Measurements from ENCODE around the gene EHMT1.
"Not testable (repeated sequence)": the region's sequence is repeated elsewhere in the genome, so short reads cannot be mapped to it uniquely, and the experiment has no call there.

Gene EHMT1

DNA sequence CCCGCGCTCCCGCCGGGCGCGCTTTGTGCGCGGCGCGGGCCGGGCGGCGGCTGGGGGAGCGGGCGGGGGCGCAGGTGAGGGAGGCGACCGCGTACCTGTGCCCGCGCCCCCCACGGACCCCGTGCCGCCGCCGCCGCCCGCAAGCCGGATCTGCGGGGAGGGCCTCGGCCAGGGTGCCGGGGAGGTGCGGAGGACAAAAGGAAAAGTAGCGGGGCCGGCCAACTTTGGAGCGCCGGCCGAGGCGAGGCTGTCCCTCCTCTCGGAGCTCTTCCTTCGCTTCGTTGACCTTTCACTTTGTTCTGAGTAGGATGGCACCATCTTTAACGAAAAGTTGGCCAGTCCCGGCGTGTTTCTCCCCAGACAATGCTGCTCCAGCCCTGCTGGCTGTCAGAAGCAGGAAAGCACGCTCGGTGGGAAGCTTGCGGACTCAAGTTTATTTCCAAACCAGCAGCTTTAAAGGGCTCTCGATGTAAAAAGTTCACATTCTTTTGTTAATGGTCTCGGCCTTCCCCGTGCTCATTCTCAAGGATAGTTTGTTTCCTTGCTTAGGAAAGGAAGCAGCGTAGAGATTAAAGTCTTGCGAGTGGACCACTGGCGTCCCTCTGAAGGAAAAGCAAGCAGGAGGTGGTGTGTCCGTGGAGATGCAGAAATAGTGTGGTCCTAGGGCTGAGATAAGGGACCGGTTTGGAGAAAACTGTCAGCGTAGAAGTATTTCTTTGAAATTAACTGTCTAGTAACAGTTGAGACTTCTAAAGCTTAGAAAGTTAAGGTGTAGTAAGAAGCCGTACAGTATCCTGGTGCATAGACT is 639 bp downstream of the EHMT1 start:
- DNase-seq = peak; percentile 19

DNA sequence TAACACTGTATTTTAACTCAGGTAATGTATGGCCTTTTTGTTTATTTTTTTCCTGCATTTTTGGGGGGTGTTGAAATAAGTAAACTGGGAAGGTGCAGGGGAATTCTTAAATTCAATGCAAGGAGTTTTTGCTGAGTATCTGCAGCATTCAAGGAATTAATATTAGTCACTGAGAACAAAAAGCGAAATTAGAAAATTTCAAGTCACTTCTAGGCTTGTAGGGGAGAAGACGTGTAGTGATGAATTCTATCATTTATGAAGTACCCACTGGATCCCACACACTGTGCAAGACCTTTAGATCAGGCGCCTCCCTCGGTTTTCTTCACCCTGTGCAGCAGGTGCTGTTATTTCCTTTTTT is 1.2 kb downstream of the EHMT1 start:
- no peak for DNase-seq

DNA sequence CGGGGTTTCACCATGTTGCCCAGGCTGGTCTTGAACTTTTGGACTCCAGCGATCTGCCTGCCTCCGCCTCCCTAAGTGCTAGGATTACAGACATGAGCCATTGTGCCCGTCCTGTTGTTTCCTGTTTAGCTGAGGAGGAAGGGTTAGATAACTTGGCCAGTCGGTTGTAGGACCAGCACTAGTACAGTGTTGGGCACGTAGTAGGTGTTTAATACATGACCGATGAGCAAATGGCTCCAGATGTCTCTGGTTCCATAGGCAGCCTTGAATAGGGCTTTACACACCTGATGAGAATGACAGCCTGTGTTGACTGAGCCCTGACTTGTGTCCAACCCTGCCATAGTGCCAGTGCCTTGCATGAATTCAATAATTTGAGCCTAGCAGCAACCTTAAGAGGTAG is 1.8 kb downstream of the EHMT1 start:
- DNase-seq = no peak

DNA sequence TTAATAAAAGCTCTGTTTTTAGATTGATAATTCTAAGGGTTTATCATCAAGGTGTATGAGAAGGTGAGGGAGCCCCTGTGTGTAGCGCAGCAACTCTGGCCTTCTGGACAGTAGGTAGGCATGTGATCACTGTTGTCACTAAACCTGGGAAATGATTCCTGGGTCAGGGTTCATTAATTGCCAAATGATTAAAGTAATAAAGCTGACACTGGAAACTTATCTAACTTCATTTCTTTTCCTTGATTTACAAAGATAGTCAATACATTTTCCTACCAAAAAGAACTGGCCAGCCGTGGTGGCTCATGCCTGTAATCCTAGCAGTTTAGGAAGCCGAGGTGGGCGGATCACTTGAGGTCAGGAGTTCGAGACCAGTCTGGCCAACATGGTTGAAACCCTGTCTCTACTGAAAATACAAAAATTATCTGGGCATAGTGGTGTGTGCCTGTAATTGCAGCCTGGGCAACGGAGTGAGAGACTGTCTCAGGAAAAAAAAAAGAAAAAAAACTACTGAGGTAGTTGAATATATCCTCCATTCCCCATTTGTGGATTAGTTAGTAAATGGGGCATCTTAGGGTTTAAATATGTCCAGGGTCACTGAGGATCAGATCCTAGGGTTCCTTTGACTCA is 2.4 kb downstream of the EHMT1 start:
- DNase-seq = no peak

DNA sequence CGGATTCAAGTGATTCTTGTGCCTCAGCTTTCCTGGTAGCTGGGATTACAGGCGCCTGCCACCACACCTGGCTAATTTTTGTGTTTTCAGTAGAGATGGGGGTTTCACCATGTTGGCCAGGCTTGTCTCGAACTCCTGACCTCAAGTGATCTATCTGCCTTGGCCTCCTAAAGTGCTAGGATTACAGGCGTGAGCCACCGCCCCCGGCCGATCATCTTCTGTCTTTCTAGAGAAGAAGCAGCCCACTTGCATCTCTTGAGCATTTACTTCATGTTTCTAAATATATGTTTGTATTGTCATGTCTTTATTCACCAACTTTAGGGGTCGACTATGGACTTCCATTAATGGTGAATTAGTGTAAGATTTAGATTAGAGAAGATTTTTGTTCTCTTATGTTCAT is 3.4 kb downstream of the EHMT1 start:
- not testable (repeated sequence) for DNase-seq

DNA sequence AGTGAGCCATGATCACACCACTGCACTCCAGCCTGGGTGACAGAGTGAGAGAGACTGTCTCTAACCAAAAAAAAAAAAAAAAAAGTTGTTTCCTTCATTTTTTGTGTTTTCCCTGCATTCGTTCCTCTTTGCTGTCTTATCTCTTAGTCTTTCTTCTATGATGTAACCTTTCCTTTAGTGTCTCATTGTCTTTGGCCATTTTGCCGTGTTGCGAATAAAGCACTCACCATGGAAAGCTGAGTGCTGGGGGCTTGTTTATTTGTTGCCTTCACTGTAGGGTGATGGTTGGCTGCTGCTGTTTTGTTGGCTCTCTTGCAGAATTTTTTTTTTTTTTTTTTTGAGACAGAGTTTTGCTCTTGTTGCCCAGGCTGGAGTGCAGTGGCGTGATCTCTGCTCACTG is 7.7 kb downstream of the EHMT1 start:
- DNase-seq = no peak

DNA sequence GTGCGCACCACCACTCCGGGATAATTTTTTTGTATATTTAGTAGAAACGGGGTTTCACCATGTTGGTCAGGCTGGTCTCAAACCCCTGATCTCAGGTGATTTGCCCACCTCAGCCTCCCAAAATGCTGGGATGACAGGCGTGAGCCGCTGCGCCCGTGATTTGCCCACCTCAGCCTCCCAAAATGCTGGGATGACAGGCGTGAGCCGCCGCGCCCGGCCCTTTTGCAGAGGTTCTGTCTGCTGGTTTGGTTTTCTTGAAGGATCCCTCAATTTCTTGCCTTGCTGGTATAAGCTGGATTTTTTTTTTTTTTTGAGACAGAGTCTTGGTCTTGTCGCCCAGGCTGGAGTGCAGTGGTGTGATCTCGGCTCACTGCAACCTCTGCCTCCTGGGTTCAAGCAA is 8.6 kb downstream of the EHMT1 start:
- not testable (repeated sequence) for DNase-seq

DNA sequence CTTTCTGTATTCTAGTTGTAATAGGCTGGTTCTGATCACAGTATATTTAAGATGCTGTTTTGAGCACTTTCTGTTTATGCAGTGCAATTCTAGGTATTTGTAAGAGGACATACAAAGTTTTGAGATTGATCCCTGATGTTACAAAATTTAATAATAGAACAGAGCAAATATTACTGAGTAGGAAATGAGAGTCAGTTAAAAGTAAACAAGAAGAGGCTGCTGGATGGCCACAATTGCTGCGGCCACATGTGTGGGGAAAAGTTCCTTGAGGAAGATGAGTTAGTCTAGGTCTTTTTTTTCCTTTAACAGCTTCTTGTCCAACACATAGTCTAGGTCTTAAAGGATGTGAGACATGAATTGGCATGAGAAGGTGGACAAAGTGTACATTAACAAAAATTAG is 11.3 kb downstream of the EHMT1 start:
- DNase-seq = no peak

DNA sequence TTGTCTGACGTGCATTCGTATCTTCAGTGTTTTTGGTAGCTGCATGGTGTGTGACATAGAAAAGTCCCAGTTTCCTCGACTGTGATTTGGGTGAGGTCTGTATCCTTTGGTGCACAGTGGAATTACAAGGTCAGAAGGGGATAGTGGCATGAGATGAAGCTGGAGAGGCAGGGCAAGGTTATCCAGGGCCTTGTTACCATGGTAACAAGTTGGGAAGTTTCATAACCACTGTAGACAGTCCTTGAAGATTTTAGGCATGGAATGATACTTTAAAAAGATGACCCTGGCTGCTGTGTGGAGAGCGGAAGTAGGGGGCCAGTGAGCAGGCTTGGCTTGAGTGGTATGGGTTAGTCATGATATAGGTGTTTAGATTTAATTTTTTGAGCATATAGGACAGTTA is 11.9 kb downstream of the EHMT1 start:
- DNase-seq = no peak

DNA sequence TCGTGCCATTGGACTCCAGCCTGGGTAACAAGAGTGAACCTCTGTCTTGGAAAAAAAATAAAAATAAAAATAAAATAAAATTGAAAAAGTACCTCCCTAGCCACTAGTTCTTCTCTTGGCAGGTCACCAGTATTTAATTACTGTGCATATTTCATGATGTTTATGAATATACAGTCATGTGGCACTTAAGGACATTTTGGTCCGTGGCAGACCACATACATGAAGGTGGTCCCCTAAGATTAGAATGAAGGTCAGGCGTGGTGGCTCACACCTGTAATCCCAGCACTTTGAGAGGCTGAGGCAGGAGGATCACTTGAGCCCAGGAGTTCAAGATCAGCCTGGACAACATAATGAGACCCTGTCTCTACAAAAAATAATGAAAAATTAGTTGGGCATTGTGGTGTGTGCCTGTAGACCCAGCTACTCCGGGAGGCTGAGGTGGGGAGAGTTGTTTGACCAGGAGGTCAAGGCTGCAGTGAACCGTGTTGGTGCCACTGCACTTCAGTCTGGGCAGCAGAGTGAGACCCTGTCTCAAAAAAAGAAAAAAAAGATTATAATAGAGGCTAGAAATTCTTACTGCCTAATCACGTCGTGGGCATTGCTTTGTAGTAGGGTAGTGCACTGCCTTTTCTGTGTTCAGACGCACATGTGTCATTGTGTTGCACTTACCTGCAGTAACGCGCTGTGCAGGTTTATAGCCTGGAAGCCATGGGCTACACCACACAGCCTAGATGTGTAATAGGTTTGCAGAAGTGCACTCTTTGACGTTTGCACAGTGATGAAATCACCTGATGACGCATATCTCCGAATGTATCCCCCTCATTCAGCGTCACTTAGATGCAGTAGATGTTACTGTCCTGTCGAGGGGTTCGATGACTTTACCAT is 12.8 kb downstream of the EHMT1 start:
- no peak for DNase-seq

DNA sequence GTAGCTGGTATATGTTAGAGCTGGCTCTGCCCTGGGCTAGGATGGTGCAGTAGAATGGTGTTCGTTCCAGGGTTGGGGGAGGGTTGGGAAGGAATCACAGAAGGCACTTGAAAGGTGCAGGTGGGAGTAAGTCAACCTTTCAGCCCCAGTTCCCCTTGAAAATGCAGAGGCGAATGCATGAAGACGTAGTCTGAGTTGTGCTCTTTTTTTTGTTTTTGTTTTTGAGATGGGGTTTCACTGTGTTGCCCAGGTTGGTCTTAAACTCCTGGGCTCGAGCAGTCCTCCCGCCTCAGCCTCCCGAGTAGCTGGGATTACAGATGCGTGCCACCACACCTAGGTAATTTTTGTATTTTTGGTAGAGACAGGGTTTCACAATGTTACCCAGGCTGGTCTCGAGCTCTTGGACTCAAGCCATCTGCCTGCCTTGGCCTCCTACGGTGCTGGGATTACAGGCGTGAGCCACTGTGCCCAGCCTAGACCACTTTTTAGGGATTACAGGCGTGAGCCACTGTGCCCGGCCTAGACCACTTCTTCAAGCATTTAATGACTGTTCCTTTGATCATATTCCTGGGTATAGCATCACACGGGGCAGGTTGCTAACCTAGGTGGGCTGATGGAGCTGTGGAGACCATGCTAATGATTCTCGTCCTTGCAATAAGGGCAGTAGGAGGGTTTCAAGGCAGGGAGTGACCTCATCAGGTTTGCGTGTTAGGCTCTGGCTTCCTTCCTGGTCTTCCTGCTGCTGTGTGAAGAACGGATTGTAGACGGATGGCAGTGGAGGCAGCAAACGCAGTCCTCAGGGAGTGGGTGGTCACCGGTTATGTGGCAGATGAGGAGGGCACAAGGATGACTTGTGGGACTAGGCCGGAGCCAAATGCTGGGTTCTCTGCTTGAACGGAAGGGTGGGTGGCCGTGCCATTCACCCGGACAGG is 13.7 kb downstream of the EHMT1 start:
- no peak for DNase-seq

DNA sequence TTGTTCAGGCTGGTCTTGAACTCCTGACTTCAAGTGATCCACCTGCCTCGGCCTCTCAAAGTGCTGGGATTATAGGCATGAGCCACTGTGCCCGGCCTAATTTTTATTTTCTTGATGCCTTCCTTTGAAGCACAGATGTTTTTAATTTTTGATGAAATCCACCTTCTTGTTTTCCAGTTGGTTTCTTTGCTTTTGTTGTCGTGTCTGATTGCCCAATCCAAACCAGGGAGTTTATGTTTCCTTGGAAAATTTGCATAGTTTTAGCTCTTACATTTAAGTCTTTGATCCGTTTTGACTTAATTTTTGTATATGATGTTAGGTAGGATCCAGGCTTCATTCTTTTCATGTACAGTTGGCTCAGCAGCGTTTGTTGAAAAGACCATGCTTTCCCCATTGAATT is 15.2 kb downstream of the EHMT1 start:
- no peak for DNase-seq

DNA sequence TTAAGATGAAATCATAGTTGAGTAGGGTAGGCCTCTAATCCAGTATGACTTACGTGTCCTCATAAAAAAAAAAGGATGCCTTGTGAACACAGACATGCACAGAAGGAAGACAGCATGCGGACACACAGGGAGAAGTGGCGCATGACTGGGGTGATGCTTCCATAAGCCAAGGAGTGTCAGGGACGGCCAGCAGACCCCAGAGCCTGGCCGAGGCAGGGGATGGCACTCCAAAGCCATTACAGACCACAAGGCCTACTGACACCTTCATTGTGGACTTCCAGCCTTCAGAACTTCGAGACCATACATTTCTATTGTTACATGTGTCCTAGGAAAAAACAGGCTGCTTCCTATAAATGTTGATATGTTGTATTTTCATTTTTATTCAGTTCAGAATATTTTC is 19.9 kb downstream of the EHMT1 start:
- no peak for DNase-seq

DNA sequence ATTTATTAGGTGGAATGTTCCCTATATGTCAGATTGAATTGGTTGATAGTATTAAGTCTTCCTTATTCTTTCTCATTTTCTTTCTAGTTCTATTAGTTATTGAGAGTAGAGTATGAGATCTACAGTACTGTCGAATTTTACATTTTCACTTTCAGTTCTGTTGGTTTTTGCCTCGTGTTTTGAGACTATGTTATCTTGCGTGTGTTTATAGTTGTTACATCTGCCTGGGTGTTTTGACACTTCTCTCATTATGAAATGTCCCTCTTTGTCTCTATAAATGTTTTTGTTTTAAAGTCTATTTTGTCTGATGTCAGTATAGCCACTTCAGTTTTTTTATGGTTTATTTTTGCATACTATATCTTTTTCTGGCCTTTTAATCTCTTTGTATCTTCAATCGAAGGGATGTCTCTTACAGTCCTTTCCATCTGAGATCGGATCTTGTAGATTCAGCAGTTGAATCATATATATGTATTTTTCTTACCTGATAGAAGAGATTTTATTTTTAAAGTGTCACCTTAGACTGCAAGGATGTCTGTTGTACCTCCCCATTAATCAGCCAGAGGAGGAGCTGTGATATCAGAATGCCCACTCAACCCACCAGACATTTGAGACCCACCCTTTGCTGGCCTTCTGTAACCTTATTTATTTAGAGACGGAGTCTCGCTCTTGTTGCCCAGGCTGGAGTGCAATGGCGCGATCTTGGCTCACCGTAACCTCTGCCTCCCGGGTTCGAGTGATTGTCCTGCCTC is 20.7 kb downstream of the EHMT1 start:
- DNase-seq = no peak

DNA sequence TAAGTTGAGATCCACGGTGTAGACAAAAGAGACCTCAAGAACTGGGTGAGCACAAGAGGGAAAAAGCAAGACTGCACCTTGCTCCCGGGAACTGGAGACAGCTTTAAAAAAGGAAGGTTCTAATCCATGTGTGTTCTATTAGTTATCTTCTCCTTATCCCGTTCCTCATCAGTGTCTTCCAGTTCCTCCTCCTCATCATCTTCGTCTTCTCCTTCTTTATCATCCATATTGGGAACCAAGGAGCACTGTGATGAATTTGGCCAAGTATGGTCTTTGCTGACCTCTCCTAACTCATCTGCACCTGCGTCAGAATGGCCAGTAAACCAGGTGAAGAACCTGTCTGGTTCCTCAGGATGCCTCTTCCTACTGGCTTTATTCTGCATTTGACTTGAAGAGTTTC is 22.1 kb downstream of the EHMT1 start:
- no peak for DNase-seq

DNA sequence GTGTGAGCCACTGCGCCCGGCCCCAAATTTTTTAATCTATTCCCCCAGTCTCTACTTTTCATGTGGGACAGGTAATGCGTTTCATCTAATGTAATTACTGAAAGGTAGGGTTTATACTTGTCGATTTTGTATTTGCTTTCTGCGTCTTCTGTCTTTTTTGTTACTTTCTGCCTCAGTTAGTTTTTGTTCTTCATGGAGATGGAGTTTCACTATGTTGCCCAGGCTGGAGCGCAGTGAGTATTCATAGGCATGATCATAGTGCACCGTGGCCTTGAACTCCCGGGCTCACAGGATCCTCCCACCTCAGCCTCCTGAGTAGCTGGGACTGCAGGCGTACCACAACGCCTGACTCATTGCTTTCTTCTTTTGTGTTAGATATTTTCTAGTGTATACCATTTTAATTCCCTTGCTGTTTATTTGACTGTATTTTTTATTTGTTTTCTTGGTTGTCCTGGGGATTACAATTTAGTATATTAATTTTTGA is 23.4 kb downstream of the EHMT1 start:
- DNase-seq = no peak

DNA sequence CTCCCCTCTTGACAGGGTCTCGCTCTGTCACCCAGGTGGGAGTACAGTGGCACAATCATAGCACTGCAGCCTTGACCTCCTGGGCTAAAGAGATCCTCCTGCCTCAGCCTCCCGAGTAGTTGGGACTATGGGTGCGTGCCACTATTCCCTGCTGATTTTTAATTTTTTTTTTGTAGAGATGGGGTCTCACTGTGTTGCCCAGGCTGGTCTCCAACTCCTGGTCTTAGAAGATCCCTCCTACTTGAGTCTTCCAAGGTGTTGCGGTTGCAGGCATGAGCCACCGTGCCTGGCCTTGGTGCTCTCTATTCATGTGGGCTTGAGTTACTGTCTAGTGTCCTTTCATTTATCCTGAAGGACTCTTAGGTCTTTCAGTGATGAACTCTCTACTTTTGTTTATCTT is 24.1 kb downstream of the EHMT1 start:
- no peak for DNase-seq

DNA sequence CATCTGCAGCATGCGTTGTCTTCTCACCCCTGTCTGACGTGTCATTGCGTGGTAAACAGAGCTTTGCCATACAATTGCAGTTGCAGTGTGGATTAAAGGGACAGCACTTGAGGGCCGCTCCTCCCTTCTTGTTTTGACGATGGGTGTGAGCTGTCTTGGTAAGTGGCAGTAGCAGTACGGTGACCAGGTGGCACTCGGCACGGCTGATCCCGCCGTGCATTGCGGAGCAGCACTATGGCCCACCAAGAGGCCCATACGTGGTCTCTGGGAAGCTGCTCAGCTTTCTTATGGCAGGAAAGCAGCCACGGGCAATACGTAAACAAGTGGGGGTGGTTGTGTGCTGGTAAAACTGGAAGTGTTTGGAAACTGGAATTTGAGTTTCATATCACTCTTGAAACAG is 25.1 kb downstream of the EHMT1 start:
- DNase-seq = no peak

DNA sequence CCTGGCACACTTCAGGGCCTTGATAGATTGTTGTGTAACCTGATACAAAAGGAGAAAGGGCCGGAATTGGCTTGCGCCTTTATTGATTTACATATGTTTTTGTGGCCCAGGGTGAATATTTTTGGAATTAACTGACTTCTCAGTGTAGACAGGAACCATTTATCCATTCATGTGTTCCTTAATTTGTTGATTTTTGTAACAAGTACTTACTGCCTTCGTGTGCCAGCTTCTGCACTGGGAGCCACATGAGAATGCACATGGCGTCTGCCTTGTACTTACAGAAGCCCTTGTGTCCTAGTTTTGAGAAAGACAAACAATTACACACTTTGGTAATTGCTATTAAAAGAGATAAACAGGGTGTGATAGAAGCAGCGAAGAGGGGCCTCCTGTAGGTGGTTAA is 26.4 kb downstream of the EHMT1 start:
- DNase-seq = no peak

DNA sequence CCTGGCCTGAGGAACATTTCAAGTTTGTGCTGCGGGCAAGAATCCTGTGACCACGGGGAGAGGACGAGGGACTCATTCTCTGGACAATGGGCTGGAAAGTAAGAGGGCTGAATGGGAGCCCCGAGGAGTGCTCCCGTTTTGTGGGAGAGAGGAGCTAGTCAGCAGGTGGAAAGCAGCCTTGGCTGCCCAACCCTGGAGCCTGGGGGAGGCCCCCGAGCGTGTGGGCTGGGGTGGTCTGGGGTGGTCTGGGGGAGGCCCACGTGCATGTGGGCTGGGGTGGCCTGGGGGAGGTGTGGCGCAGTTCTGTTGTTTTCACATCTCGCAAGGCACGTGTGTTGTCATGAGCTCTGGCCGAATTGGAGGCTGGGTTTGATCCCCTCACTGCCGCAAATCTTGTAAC is 27.5 kb downstream of the EHMT1 start:
- no peak for DNase-seq

DNA sequence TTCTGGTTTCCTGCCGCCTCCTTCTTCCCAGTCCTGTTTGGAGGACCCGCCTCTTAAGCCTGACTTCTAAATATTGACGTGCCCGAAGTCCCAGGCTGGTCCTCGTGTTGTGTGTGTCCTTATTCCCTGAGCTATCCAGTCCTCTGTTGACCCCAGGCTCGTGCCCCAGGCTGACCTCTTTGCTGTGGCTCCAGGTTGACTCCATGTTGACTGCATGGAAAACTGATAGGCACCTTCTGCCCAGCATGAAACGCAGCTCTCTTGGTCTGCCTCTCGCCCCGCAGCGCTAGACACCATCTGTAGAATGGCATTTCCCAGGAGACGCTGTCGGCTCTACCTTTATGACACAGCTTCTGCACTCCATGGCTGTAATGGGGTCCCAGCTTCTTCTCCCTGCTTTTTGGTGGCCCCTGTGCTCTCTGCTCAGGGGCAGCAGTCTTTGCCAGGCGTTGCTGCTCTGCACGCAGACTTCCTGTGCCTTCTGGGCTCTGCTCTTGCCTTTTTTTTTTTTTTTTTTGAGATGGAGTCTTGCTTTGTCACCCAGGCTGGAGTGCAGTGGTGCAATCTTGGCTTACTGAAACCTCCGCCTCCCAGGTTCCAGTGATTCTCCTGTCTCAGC is 28.4 kb downstream of the EHMT1 start:
- DNase-seq = no peak
